GM18511 (cell line): ENCODE results near the gene USP3.

Experiments
- ATAC-seq: cut with Tn5 transposase; IDR thresholded peaks from one replicate; pipeline ENCODE4 v1.9.1; 2021; ENCODE audit warnings: mild to moderate bottlenecking, moderate library complexity; ENCODE audit not compliant: unreplicated experiment

USP3 gene

GRCh38 chr15:63504247-63504978 is at the start of gene USP3:
USP3 (plus strand) TSS chr15:63504593; CDS start chr15:63504740, 147 bp downstream.
- peak; percentile 63 for ATAC-seq

- ATAC-seq = no peak
Observed at GRCh38 chr15:63456258-63456657, 48.1 kb upstream of the USP3 start.

- ATAC-seq = no peak
Observed at GRCh38 chr15:63457379-63457778, 47.0 kb upstream of the USP3 start.

GRCh38 chr15:63458026-63458425 is 46.4 kb upstream of the USP3 start:
- no peak for ATAC-seq

GRCh38 chr15:63458794-63459395 is 45.5 kb upstream of the USP3 start:
- no peak for ATAC-seq

- no peak for ATAC-seq
Observed at GRCh38 chr15:63460210-63461155, 43.9 kb upstream of the USP3 start.

- no peak for ATAC-seq
Observed at GRCh38 chr15:63461230-63461985, 43.0 kb upstream of the USP3 start.

GRCh38 chr15:63462088-63462487 is 42.3 kb upstream of the USP3 start:
- ATAC-seq = no peak

- ATAC-seq = no peak
Observed at GRCh38 chr15:63463036-63463435, 41.4 kb upstream of the USP3 start.

GRCh38 chr15:63463793-63464192 is 40.6 kb upstream of the USP3 start:
- ATAC-seq = no peak

- no peak for ATAC-seq
Observed at GRCh38 chr15:63465104-63465503, 39.3 kb upstream of the USP3 start.

GRCh38 chr15:63466378-63467192 is 37.8 kb upstream of the USP3 start:
- peak; percentile 52 for ATAC-seq

- ATAC-seq = no peak
Observed at GRCh38 chr15:63469190-63469589, 35.2 kb upstream of the USP3 start.

- ATAC-seq = no peak
Observed at GRCh38 chr15:63469984-63470383, 34.4 kb upstream of the USP3 start.

GRCh38 chr15:63473007-63473748 is 31.2 kb upstream of the USP3 start:
- ATAC-seq = peak; percentile 39

GRCh38 chr15:63473749-63473998 is 30.7 kb upstream of the USP3 start:
- ATAC-seq = peak; percentile 2

- peak; percentile 59 for ATAC-seq
Observed at GRCh38 chr15:63473999-63474809, 30.2 kb upstream of the USP3 start.

- ATAC-seq = peak; percentile 74
Observed at GRCh38 chr15:63474810-63475316, 29.5 kb upstream of the USP3 start.
